Neutrophil (primary cell): Measurements from ENCODE around the gene DCHS1.

ENCODE experiments used
- H3K27ac ChIP-seq: fragments of 200-600 bp; sonication (generic); 2 replicates; pipeline ENCODE4 v1.5.1; 2016; ENCODE audit warnings: mild to moderate bottlenecking, moderate library complexity
- H3K27me3 ChIP-seq: fragments of 200-600 bp; sonication (generic); 2 replicates; pipeline ENCODE4 v1.6.0; 2016; ENCODE audit warnings: mild to moderate bottlenecking
- H3K36me3 ChIP-seq: fragments of 200-600 bp; sonication (generic); 2 replicates; pipeline ENCODE4 v1.5.1; 2017
- H3K4me1 ChIP-seq, 2 experiments: fragments of 200-600 bp in 1 of 2; sonication (generic) in 1 of 2; 1 replicate in 1 of 2; 2 replicates in 1 of 2; pipeline versions ENCODE4 v1.5.1 to v1.6.1; 2013 to 2016; ENCODE audit warnings: low read depth in 1 of 2, low read length in 1 of 2, mild to moderate bottlenecking in 1 of 2, moderate library complexity in 1 of 2; ENCODE audit not compliant: control insufficient read depth in 1 of 2, insufficient read depth in 1 of 2
- H3K4me3 ChIP-seq, 2 experiments: fragments of 200-600 bp in 1 of 2; sonication (generic) in 1 of 2; 1 replicate in 1 of 2; 2 replicates in 1 of 2; pipeline ENCODE4 v1.5.1; 2013 to 2016; ENCODE audit warnings: low read depth in 1 of 2, low read length in 1 of 2, mild to moderate bottlenecking in 1 of 2, moderate library complexity in 1 of 2
- H3K9me3 ChIP-seq: fragments of 200-600 bp; sonication (generic); 2 replicates; pipeline ENCODE4 v1.5.1; 2016
- TF ChIP-seq, protein P1 (sequence below): fragments of 200-600 bp; sonication (generic); IDR thresholded peaks from 2 replicates; pipeline ENCODE4 v1.5.1; 2016; ENCODE audit warnings: antibody characterized with exemption

DCHS1 gene

DNA sequence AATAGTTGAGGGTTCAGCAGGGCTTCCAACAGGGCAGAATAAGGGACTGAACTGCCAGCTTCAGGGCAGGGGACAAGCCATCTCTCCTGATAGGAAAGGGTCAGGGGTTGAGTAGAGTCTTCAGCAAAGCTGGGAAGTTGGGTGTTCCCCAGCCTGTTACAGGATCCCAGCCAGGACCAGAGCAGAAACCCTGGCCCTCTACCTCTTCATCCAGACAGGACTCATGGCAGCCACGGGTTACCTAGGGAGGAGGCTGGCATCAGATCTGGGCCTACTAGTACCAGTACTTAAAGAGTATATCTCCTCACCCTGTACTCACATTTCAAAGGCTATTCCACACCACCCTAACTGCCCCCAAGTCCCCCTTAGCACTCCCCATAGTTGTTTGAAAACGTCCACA, 41.2 kb downstream of the DCHS1 start:
- no peak overlapping the region for H3K4me3 ChIP-seq
- peaks cover 52% of the 10 kb centered on the region for H3K36me3 ChIP-seq
- H3K4me1 ChIP-seq = peaks cover 57 to 58% of the 10 kb centered on the region in 2 experiments
- H3K27ac ChIP-seq = peak overlapping the region; percentile 98
- H3K27me3 ChIP-seq = no peaks in the 10 kb centered on the region
- TF ChIP-seq, protein P1, sequence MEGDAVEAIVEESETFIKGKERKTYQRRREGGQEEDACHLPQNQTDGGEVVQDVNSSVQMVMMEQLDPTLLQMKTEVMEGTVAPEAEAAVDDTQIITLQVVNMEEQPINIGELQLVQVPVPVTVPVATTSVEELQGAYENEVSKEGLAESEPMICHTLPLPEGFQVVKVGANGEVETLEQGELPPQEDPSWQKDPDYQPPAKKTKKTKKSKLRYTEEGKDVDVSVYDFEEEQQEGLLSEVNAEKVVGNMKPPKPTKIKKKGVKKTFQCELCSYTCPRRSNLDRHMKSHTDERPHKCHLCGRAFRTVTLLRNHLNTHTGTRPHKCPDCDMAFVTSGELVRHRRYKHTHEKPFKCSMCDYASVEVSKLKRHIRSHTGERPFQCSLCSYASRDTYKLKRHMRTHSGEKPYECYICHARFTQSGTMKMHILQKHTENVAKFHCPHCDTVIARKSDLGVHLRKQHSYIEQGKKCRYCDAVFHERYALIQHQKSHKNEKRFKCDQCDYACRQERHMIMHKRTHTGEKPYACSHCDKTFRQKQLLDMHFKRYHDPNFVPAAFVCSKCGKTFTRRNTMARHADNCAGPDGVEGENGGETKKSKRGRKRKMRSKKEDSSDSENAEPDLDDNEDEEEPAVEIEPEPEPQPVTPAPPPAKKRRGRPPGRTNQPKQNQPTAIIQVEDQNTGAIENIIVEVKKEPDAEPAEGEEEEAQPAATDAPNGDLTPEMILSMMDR = no peak
- no peaks in the 10 kb centered on the region for H3K9me3 ChIP-seq

GRCh38 chr11:6613496-6613895, 42.1 kb downstream of the DCHS1 start:
- Histone ChIP-seq H3K4me3 (peak overlapping the region; percentile 79 to 81), H3K27ac (peak overlapping the region; percentile 98), H3K4me1 (peaks cover 50 to 53% of the 10 kb centered on the region in 2 experiments), H3K27me3 (no peaks in the 10 kb centered on the region), H3K36me3 (peaks cover 61% of the 10 kb centered on the region), H3K9me3 (no peaks in the 10 kb centered on the region)
- TF ChIP-seq, protein P1 = no peak

DNA sequence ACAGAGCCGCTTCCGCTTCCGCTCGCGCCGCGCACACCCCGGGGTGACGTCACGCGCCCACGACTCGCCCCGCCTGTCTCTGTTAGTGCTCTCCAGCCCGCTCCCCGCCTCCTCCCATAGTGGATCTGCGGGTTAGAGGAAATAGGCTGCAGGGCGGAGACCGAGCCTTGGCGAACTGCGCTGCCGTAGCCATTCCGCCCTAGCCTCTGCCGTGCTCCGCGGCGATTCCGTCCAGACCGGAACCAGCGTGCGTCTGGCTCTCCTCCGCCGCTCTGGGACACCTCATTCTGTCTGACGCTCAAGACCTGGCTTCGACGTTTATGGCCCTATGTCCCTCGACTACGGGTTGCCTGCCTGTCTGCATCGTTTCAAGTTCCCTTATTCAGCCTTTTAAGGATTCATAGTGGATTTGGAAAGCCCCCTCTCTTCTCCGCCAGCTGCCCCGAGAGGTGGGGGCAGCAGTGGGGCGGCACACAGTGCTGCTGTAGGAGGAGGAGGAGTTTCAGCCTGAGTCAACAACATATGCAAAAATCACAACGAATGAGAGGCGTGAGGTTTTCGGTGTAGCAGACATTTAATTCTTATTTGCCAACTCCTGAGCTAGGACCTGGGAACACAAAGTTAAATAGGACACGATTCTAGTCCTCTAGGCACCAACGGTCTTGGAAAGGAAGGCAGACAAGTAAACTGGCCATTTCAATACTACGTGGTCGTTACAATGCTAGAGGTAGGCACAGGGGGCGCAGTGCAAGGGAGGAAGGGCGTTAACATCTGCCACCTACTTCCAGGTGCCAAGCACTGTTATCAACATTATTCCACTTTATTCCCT, 43.2 kb downstream of the DCHS1 start, which contains the start of gene TAF10:
Gene TAF10 (minus strand): TSS at position 4 of the 829 bp plus-strand sequence. CDS start 27 bp downstream, outside the sequence.
- H3K36me3 ChIP-seq = peaks cover 72% of the 10 kb centered on the region
- peaks cover 44 to 46% of the 10 kb centered on the region in 2 experiments for H3K4me1 ChIP-seq
- H3K27ac ChIP-seq = peak within 1 kb of the TSS; percentile 98
- no peaks in the 10 kb centered on the region for H3K27me3 ChIP-seq
- H3K4me3 ChIP-seq = peak within 1 kb of the TSS; percentile 79 to 81
- TF ChIP-seq, protein P1 = peak; percentile 37
- no peaks in the 10 kb centered on the region for H3K9me3 ChIP-seq

GRCh38 chr11:6611963-6612212, 43.7 kb downstream of the DCHS1 start:
- TF ChIP-seq, protein P1 = no peak
- Histone ChIP-seq H3K4me3 (peak overlapping the region; percentile 79 to 81), H3K36me3 (peaks cover 74% of the 10 kb centered on the region), H3K4me1 (peaks cover 44 to 46% of the 10 kb centered on the region in 2 experiments), H3K9me3 (no peaks in the 10 kb centered on the region), H3K27ac (peak overlapping the region; percentile 98), H3K27me3 (no peaks in the 10 kb centered on the region)

- Histone ChIP-seq H3K4me1 (peaks cover 44 to 46% of the 10 kb centered on the region in 2 experiments), H3K4me3 (peak overlapping the region; percentile 79 to 81), H3K9me3 (no peaks in the 10 kb centered on the region), H3K36me3 (peaks cover 69% of the 10 kb centered on the region), H3K27me3 (no peaks in the 10 kb centered on the region), H3K27ac (peak overlapping the region; percentile 98)
- TF ChIP-seq, protein P1 = no peak
Observed at GRCh38 chr11:6611092-6611962, 44.3 kb downstream of the DCHS1 start.
